ENCODE data around the gene PTPRN2.

The PTPRN2 gene

DNA sequence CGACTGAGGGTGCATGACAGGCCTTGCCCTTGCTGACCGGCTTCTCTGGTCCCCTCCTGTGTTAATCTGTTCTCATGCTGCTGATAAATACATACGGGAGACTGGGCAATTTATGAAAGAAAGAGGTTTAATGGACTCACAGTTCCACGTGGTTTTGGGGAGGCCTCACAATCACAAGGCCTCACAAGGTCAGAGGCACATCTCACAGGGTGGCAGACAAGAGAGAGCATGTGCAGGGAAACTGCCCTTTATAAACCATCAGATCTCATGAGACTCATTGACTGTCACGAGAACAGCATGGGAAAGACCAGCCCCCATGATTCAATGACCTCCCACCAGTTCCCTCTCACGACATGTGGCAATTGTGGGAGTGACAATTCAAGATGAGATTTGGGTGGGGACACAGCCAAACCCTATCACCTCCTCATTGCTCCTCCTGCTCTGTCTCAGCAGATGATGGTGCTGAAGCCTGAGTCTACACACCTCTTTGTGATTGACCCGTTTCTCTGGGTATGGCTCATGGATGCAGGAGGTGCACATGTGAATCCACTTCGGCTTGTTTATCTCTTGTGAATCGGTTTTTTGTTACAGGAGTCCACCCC is 703.1 kb downstream of the PTPRN2 start:
- Histone ChIP-seq H3K4me2 (ENCODE audit: low read length) (no peak overlapping the region), H3K4me3 (ENCODE audit: low read length) (no peak overlapping the region), H3K36me3 (ENCODE audit: insufficient read depth, low read length) (no peaks in the 10 kb centered on the region), H3K27me3 (ENCODE audit: control insufficient read depth, insufficient read depth, low read length) (no peaks in the 10 kb centered on the region), H3K9me3 (replicated peaks; ENCODE audit: low read length) (peaks cover 29% of the 10 kb centered on the region), H3K4me1 (ENCODE audit: control insufficient read depth, insufficient read depth, low read length) (no peaks in the 10 kb centered on the region), H3K9ac (ENCODE audit: low read depth, low read length) (no peak overlapping the region)

DNA sequence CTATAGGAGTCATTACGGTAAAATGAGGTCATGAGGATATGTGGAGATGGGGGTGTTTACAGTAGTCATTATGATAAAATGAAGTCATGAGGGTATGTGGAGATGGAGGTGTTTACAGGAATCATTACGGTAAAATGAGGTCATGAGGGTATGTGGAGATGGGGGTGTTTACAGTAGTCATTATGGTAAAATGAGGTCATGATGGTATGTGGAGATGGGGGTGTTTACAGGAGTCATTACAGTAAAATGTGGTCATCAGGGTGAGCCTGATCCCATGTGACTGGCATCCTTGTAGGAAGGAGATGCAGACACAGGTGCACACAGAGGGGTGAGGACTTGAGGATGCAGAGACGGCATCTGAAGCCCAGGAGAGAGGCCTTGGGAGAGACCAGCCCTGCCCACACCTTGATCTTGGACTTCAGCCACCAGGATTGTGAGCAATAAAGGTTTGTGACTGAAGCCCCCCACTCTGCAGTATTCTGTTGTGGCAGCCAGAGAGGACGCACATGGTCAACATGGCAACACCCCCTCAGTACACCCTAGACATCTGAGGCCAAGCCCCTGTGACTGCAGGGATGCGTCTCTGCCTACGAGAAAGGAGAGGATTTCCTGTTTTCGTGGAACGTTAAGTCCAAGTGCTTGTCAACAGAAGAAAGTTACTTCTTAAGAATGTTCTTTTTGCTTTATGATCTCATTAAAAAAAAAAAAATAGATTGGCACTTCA is 706.4 kb downstream of the PTPRN2 start:
- Histone ChIP-seq H3K4me3 (ENCODE audit: low read length) (no peak overlapping the region), H3K9me3 (replicated peaks; ENCODE audit: low read length) (peaks cover 29% of the 10 kb centered on the region)

GRCh38 chr7:157879391-157879790 is 708.2 kb downstream of the PTPRN2 start:
- Histone ChIP-seq H3K4me2 (ENCODE audit: low read length) (no peak overlapping the region), H3K36me3 (ENCODE audit: insufficient read depth, low read length) (no peaks in the 10 kb centered on the region), H3K4me1 (ENCODE audit: control insufficient read depth, insufficient read depth, low read length) (no peaks in the 10 kb centered on the region), H3K4me3 (ENCODE audit: low read length) (no peak overlapping the region), H3K9ac (ENCODE audit: low read depth, low read length) (no peak overlapping the region), H3K27me3 (ENCODE audit: control insufficient read depth, insufficient read depth, low read length) (no peaks in the 10 kb centered on the region), H3K9me3 (replicated peaks; ENCODE audit: low read length) (peaks cover 29% of the 10 kb centered on the region)

More for the DNA sequence above, 706.4 kb downstream of the PTPRN2 start:
- no peak overlapping the region for H3K4me2 ChIP-seq (ENCODE audit: low read length)
- no peaks in the 10 kb centered on the region for H3K4me1 ChIP-seq (ENCODE audit: control insufficient read depth, insufficient read depth, low read length)
- H3K9ac ChIP-seq (ENCODE audit: low read depth, low read length), result no peak overlapping the region
- H3K27me3 ChIP-seq (ENCODE audit: control insufficient read depth, insufficient read depth, low read length), result no peaks in the 10 kb centered on the region
- H3K36me3 ChIP-seq (ENCODE audit: insufficient read depth, low read length), result no peaks in the 10 kb centered on the region

GRCh38 chr7:157877298-157878090 is 710.1 kb downstream of the PTPRN2 start:
- no peaks in the 10 kb centered on the region for H3K4me1 ChIP-seq (ENCODE audit: control insufficient read depth, insufficient read depth, low read length)

DNA sequence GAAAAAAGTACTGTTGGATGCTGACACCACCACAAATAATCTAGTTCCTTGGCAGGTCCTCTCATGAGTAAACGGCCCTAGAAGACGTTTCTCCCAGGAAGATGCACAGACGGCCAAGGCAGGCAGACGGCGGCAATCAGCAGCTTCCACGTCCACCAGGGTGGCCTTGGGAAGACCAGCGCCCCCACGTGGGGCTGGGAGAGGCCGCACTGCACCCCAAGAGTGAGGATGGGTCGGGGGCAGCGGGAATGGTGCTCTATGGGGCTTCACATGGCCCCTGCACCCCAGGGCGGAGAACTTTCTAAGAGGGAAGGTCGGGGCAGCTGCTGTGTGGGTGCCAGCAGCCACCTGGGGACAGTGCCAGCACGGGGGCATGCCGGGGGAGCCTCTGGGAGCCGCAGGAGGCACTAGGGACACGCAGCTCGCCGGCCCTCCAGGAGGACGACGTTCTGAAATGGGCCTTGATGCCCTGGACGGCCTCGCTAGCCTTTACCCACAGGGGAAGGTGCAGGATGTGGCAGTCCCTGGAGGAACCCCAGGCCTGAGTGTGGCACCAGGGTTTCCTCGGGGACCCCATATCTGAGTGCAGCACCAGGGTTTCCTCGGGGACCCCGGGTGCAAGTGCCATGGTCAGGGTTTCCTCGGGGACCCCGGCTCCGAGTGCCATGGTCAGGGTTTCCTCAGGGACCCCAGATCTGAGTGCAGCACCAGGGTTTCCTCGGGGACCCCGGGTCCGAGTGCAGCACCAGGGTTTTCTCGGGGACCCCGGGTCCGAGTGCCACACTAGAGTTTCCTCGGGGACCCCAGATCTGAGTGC is 710.9 kb downstream of the PTPRN2 start:
- Histone ChIP-seq H3K4me2 (ENCODE audit: low read length) (no peak overlapping the region), H3K9me3 (replicated peaks; ENCODE audit: low read length) (peaks cover 24% of the 10 kb centered on the region), H3K9ac (ENCODE audit: low read depth, low read length) (no peak overlapping the region), H3K4me3 (ENCODE audit: low read length) (no peak overlapping the region), H3K4me1 (ENCODE audit: control insufficient read depth, insufficient read depth, low read length) (no peaks in the 10 kb centered on the region), H3K36me3 (ENCODE audit: insufficient read depth, low read length) (no peaks in the 10 kb centered on the region), H3K27me3 (ENCODE audit: control insufficient read depth, insufficient read depth, low read length) (no peaks in the 10 kb centered on the region)

More at GRCh38 chr7:157877298-157878090, 710.1 kb downstream of the PTPRN2 start:
- Histone ChIP-seq H3K27me3 (ENCODE audit: control insufficient read depth, insufficient read depth, low read length) (no peaks in the 10 kb centered on the region), H3K4me3 (ENCODE audit: low read length) (no peak overlapping the region), H3K9me3 (replicated peaks; ENCODE audit: low read length) (peaks cover 24% of the 10 kb centered on the region), H3K36me3 (ENCODE audit: insufficient read depth, low read length) (no peaks in the 10 kb centered on the region), H3K4me2 (ENCODE audit: low read length) (no peak overlapping the region), H3K9ac (ENCODE audit: low read depth, low read length) (no peak overlapping the region)

DNA sequence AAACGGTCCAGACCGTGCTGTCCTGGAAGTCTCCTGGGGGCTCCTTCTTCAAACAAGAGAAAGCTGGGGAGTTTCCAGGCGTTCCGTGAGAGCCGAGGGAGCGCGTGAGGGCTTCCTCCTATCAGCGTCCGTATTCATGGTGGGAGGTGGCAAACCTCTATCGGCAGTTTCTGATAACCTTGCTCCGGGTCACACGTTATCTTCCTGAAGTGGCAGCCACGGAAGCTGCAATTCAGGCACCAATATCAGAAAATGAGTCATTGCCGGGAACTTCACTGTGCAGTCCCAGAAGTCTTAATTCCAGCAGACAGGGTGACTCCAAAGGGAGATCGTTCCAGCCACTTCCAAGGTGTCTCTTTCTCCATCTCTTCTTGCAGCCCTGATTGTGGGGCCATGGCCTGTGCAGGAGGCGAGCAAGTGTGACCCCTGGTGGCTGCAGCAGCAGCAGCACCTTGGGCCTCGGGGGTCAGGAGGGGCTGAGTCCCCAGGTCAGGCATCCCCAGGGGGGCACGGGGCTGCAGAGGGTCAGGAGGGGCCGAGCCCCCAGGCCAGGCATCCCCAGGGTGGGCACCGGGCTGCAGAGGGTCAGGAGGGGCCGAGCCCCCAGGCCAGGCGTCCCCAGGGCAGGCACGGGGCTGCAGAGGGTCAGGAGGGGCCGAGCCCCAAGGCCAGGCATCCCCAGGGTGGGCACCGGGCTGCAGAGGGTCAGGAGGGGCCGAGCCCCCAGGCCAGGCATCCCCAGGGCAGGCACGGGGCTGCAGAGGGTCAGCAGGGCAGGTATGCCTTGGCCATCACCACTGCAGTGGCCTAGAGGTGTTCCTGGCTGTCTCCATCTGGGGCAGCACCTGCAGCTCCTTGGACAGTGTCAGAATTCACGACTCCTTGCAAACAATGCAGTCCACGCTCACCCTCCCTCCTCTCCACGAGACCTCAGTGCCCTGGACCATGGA is 712.1 kb downstream of the PTPRN2 start:
- H3K36me3 ChIP-seq (ENCODE audit: insufficient read depth, low read length), result no peaks in the 10 kb centered on the region
- no peaks in the 10 kb centered on the region for H3K4me1 ChIP-seq (ENCODE audit: control insufficient read depth, insufficient read depth, low read length)
- no peak overlapping the region for H3K4me2 ChIP-seq (ENCODE audit: low read length)
- H3K9me3 ChIP-seq (replicated peaks; ENCODE audit: low read length), result peaks cover 19% of the 10 kb centered on the region
- H3K9ac ChIP-seq (ENCODE audit: low read depth, low read length), result no peak overlapping the region
- H3K4me3 ChIP-seq (ENCODE audit: low read length), result no peak overlapping the region
- no peaks in the 10 kb centered on the region for H3K27me3 ChIP-seq (ENCODE audit: control insufficient read depth, insufficient read depth, low read length)

DNA sequence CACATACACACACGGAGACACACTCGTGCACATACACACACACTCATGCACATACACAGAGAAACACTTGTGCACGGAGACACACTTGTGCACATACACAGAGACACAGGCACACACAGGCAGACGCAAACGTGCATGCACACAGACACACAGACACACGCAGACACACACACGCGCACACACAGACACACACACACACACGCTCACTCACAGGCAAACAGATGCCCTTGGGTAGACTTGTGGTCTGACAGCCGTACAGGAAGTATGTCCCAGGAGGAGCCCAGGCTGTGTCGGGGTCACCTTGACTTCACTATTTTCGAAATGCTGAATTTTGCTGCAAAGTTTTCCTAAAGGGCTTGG is 712.8 kb downstream of the PTPRN2 start:
- Histone ChIP-seq H3K9ac (ENCODE audit: low read depth, low read length) (no peak overlapping the region), H3K36me3 (ENCODE audit: insufficient read depth, low read length) (no peaks in the 10 kb centered on the region), H3K27me3 (ENCODE audit: control insufficient read depth, insufficient read depth, low read length) (no peaks in the 10 kb centered on the region), H3K4me3 (ENCODE audit: low read length) (no peak overlapping the region), H3K4me2 (ENCODE audit: low read length) (no peak overlapping the region), H3K4me1 (ENCODE audit: control insufficient read depth, insufficient read depth, low read length) (no peaks in the 10 kb centered on the region), H3K9me3 (replicated peaks; ENCODE audit: low read length) (peaks cover 19% of the 10 kb centered on the region)

DNA sequence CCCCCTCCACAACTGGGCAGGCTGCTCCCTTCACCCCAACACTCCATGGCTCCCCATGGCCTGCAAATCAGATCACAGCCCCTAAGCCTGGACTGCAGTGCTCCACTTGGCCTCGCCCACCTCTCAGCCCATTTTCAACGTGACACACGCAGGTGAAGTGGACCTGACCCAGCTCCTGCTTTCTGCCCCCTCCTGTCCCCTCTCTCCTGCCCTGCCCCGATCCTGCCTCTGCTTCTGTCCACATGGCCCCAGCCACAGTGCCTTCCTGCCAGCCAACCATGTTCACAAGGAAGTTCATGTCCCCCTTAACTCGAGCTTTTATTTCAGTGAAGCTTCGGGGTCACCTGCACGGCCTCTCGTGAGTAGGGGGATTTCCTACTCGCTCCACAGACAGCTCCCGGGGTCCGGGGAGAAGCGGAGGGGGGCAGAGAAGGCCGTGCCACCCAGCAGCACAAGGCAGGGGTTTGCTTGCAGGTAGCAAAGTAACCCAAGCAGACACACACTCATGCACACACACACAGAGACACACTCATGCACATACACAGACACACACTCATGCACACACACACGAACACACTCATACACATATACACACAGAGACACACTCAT is 713.3 kb downstream of the PTPRN2 start:
- peaks cover 19% of the 10 kb centered on the region for H3K9me3 ChIP-seq (replicated peaks; ENCODE audit: low read length)
- H3K4me1 ChIP-seq (ENCODE audit: control insufficient read depth, insufficient read depth, low read length), result no peaks in the 10 kb centered on the region
- H3K4me2 ChIP-seq (ENCODE audit: low read length), result no peak overlapping the region
- no peak overlapping the region for H3K4me3 ChIP-seq (ENCODE audit: low read length)
- no peaks in the 10 kb centered on the region for H3K36me3 ChIP-seq (ENCODE audit: insufficient read depth, low read length)
- H3K27me3 ChIP-seq (ENCODE audit: control insufficient read depth, insufficient read depth, low read length), result no peaks in the 10 kb centered on the region
- H3K9ac ChIP-seq (ENCODE audit: low read depth, low read length), result no peak overlapping the region

DNA sequence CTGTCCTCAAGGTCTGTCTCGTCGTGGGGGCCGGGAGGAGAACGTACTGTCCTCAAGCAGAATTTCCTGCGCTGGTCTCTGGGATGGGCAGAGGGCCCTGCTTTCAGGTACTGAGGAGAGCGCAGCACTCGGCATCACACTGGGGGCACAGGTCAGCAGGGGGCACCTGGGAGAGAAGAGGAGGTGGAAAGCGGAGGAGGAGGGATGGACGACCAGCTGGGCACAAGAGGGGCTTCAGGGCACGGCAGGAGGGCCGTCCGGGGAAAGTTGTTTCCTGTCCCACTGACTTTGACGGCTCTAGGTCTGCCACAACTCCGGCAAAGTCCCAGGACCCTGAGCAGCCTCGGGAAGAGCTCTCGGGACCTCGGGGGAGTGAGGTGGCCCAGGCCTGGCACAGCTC is 714.0 kb downstream of the PTPRN2 start:
- Histone ChIP-seq H3K4me3 (ENCODE audit: low read length) (no peak overlapping the region), H3K36me3 (ENCODE audit: insufficient read depth, low read length) (no peaks in the 10 kb centered on the region), H3K27me3 (ENCODE audit: control insufficient read depth, insufficient read depth, low read length) (no peaks in the 10 kb centered on the region), H3K4me1 (ENCODE audit: control insufficient read depth, insufficient read depth, low read length) (no peaks in the 10 kb centered on the region), H3K4me2 (ENCODE audit: low read length) (no peak overlapping the region), H3K9me3 (replicated peaks; ENCODE audit: low read length) (peaks cover 19% of the 10 kb centered on the region), H3K9ac (ENCODE audit: low read depth, low read length) (no peak overlapping the region)

DNA sequence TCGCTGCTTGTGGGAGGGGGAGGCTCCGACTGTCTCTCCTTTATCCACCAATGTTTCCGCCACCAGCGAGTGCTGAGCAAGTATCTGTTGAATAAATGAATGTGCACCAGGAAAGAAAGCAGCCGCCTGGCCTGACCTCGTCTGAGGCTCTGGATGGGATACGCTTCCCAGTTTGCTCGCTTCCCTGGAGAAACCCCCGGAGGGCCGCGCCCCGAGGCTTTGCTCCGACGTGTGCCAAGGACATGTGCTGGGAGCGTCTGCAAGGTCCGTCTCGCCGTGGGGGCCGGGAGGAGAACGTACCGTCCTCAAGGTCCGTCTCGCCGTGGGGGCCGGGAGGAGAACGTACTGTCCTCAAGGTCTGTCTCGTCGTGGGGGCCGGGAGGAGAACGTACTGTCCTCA is 714.4 kb downstream of the PTPRN2 start:
- no peak overlapping the region for H3K9ac ChIP-seq (ENCODE audit: low read depth, low read length)

More for the DNA sequence above, 714.4 kb downstream of the PTPRN2 start:
- Histone ChIP-seq H3K36me3 (ENCODE audit: insufficient read depth, low read length) (no peaks in the 10 kb centered on the region), H3K4me3 (ENCODE audit: low read length) (no peak overlapping the region), H3K27me3 (ENCODE audit: control insufficient read depth, insufficient read depth, low read length) (no peaks in the 10 kb centered on the region), H3K9me3 (replicated peaks; ENCODE audit: low read length) (peaks cover 19% of the 10 kb centered on the region), H3K4me2 (ENCODE audit: low read length) (no peak overlapping the region), H3K4me1 (ENCODE audit: control insufficient read depth, insufficient read depth, low read length) (no peaks in the 10 kb centered on the region)
